H9 (cell line): Measurements from ENCODE around the gene FAS. TPM values are rescaled to one million over a fixed set of nuclear protein-coding genes. Genes with fewer than 3 reads are reported as not detected.

Experiments used
- DNase-seq: peaks from one replicate; pipeline ENCODE4 v3.0.0-alpha.2; 2017
- H2AFZ ChIP-seq: one replicate; pipeline ENCODE4 v1.6.1; 2013; ENCODE audit warnings: mild to moderate bottlenecking, low read length, control low read depth, moderate library complexity
- H2AK5ac ChIP-seq: 2 replicates; pipeline ENCODE4 v1.6.1; 2013; ENCODE audit warnings: low read length, control low read depth, mixed read lengths; ENCODE audit not compliant: insufficient read length
- H2BK120ac ChIP-seq: one replicate; pipeline ENCODE4 v1.6.1; 2013; ENCODE audit warnings: low read depth, mild to moderate bottlenecking, low read length, control low read depth, inconsistent platforms; ENCODE audit not compliant: poor library complexity, severe bottlenecking
- H2BK12ac ChIP-seq: 2 replicates; pipeline ENCODE4 v1.6.1; 2013; ENCODE audit warnings: low read length, control low read depth, mixed read lengths, low read depth; ENCODE audit not compliant: insufficient read length
- H2BK15ac ChIP-seq: 2 replicates; pipeline ENCODE4 v1.6.1; 2013; ENCODE audit warnings: low read depth, low read length, control low read depth
- H2BK20ac ChIP-seq: one replicate; pipeline ENCODE4 v1.6.1; 2013; ENCODE audit warnings: low read depth, mild to moderate bottlenecking, low read length, control low read depth, inconsistent platforms; ENCODE audit not compliant: poor library complexity, severe bottlenecking
- H2BK5ac ChIP-seq: 2 replicates; pipeline ENCODE4 v1.6.1; 2013; ENCODE audit warnings: low read length, control low read depth, mixed read lengths; ENCODE audit not compliant: insufficient read length
- H3K14ac ChIP-seq: 2 replicates; pipeline ENCODE4 v1.6.1; 2013; ENCODE audit warnings: low read length, control low read depth; ENCODE audit not compliant: insufficient read depth
- H3K18ac ChIP-seq: 2 replicates; pipeline ENCODE4 v1.6.1; 2013; ENCODE audit warnings: low read depth, mild to moderate bottlenecking, mixed read lengths, low read length, control low read depth; ENCODE audit not compliant: insufficient read length
- H3K23ac ChIP-seq: 2 replicates; pipeline ENCODE4 v1.6.1; 2013; ENCODE audit warnings: low read length, control low read depth, mixed read lengths, low read depth; ENCODE audit not compliant: insufficient read length
- H3K23me2 ChIP-seq: 2 replicates; pipeline ENCODE4 v1.6.1; 2013; ENCODE audit warnings: low read depth, mild to moderate bottlenecking, mixed read lengths, low read length, control low read depth; ENCODE audit not compliant: insufficient read length, poor library complexity, severe bottlenecking
- H3K27ac ChIP-seq: 2 replicates; pipeline ENCODE4 v1.5.1; 2013; ENCODE audit warnings: low read length, control low read depth, mixed read lengths, low read depth; ENCODE audit not compliant: insufficient read length
- H3K27me3 ChIP-seq: 2 replicates; pipeline ENCODE4 v1.6.1; 2013; ENCODE audit warnings: low read length, control low read depth, inconsistent platforms; ENCODE audit not compliant: insufficient read depth
- H3K4ac ChIP-seq: 2 replicates; pipeline ENCODE4 v1.6.1; 2013; ENCODE audit warnings: low read depth, mild to moderate bottlenecking, control low read depth, inconsistent platforms, low read length, moderate library complexity
- H3K4me1 ChIP-seq: 2 replicates; pipeline ENCODE4 v1.6.1; 2013; ENCODE audit warnings: low read length, control low read depth, inconsistent platforms; ENCODE audit not compliant: insufficient read depth
- H3K4me2 ChIP-seq: 2 replicates; pipeline ENCODE4 v1.6.1; 2013; ENCODE audit warnings: low read length, control low read depth, mixed read lengths; ENCODE audit not compliant: insufficient read length, insufficient read depth
- H3K56ac ChIP-seq: 2 replicates; pipeline ENCODE4 v1.6.1; 2013; ENCODE audit warnings: low read depth, mild to moderate bottlenecking, mixed read lengths, low read length, control low read depth; ENCODE audit not compliant: insufficient read length
- H3K79me1 ChIP-seq: 2 replicates; pipeline ENCODE4 v1.6.1; 2013; ENCODE audit warnings: low read depth, mild to moderate bottlenecking, moderate library complexity, low read length, control low read depth, inconsistent platforms; ENCODE audit not compliant: insufficient read depth, poor library complexity, severe bottlenecking
- H3K79me2 ChIP-seq: 2 replicates; pipeline ENCODE4 v1.6.1; 2013; ENCODE audit warnings: low read length, control low read depth, inconsistent platforms; ENCODE audit not compliant: insufficient read depth
- H3K9ac ChIP-seq: 2 replicates; pipeline ENCODE4 v1.6.1; 2013; ENCODE audit warnings: low read length, control low read depth, mixed read lengths; ENCODE audit not compliant: insufficient read length; ENCODE audit errors: extremely low read depth
- H3K9me3 ChIP-seq: one replicate; pipeline ENCODE4 v1.6.1; 2013; ENCODE audit warnings: low read depth, low read length, inconsistent platforms; ENCODE audit not compliant: control insufficient read depth
- H3T11ph ChIP-seq: one replicate; pipeline ENCODE4 v1.6.1; 2013; ENCODE audit warnings: mild to moderate bottlenecking, low read length, control low read depth, inconsistent platforms
- H4K20me1 ChIP-seq: one replicate; pipeline ENCODE4 v1.6.1; 2013; ENCODE audit not compliant: control insufficient read depth, insufficient read length, insufficient read depth
- H4K5ac ChIP-seq: 2 replicates; pipeline ENCODE4 v1.6.1; 2013; ENCODE audit warnings: low read depth, mild to moderate bottlenecking, mixed read lengths, low read length, control low read depth; ENCODE audit not compliant: insufficient read length
- H4K8ac ChIP-seq: replicated peaks from 2 replicates; pipeline ENCODE4 v1.6.1; 2013; ENCODE audit warnings: low read length, control low read depth, mixed read lengths, low read depth; ENCODE audit not compliant: insufficient read length
- H4K91ac ChIP-seq: 2 replicates; pipeline ENCODE4 v1.6.1; 2013; ENCODE audit warnings: low read depth, mild to moderate bottlenecking, moderate library complexity, mixed read lengths, low read length, control low read depth; ENCODE audit not compliant: insufficient read length
- H3K27ac Mint-ChIP-seq, 3 experiments: 2 replicates in 2 of 3; 3 replicates in 1 of 3; pipeline ENCODE4 v1.8.0; 2020 to 2021; ENCODE audit warnings: mixed read lengths in 3 of 3, mild to moderate bottlenecking in 1 of 3, moderate library complexity in 1 of 3
- H3K27me3 Mint-ChIP-seq: 2 replicates; pipeline ENCODE4 v1.8.0; 2021; ENCODE audit warnings: low read depth, mild to moderate bottlenecking, moderate library complexity, mixed read lengths
- H3K36me3 Mint-ChIP-seq, 3 experiments: 2 replicates in 2 of 3; 3 replicates in 1 of 3; pipeline ENCODE4 v1.8.0; 2020 to 2021; ENCODE audit warnings: low read depth in 3 of 3, mixed read lengths in 3 of 3; ENCODE audit not compliant: insufficient read depth in 1 of 3
- H3K4me1 Mint-ChIP-seq, 2 experiments: 2 replicates each; pipeline ENCODE4 v1.8.0; 2020; ENCODE audit warnings: mixed read lengths in 2 of 2
- H3K4me3 Mint-ChIP-seq, 2 experiments: 2 replicates in 1 of 2; 3 replicates in 1 of 2; pipeline ENCODE4 v1.8.0; 2020 to 2021; ENCODE audit warnings: mild to moderate bottlenecking in 2 of 2, mixed read lengths in 2 of 2, moderate library complexity in 1 of 2
- H3K9me3 Mint-ChIP-seq, 2 experiments: 2 replicates in 1 of 2; 3 replicates in 1 of 2; pipeline ENCODE4 v1.8.0; 2020; ENCODE audit warnings: mild to moderate bottlenecking in 2 of 2, mixed read lengths in 2 of 2, moderate library complexity in 1 of 2
- CTCF ChIP-seq: fragments of 200-600 bp; sonication (generic); conservative IDR thresholded peaks from 3 replicates; pipeline ENCODE4 v1.8.0; 2021; ENCODE audit warnings: antibody characterized with exemption, mild to moderate bottlenecking
- WGBS: extraction: QIAGEN DNeasy Blood & Tissue Kit; methylation state at CpG from one replicate; pipeline ENCODE4 v1.1.7; 2013; ENCODE audit warnings: missing lambda C conversion rate, low lambda C conversion rate, mixed read lengths; ENCODE audit not compliant: insufficient read length; ENCODE audit errors: extremely low coverage; 5-methylcytosine and 5-hydroxymethylcytosine counted together
- total RNA-seq: library from RNA; stranded (reverse); gene quantifications from 2 replicates; pipeline ENCODE4 v1.2.1, GENCODE V29; 2021

FAS gene
- total RNA-seq, 1 experiment from 2014 or later: 3.0 TPM

- Histone ChIP-seq H3K79me1 (no peaks in the 10 kb centered on the region), H3K23me2 (peaks cover 18% of the 10 kb centered on the region), H3K4ac (no peak overlapping the region), H3K27me3 (no peaks in the 10 kb centered on the region; the same call in 1 of the 2 replicates), H4K8ac (no peak overlapping the region), H3K23ac (no peak overlapping the region), H3K4me1 (no peaks in the 10 kb centered on the region), H2BK120ac (no peak overlapping the region), H3K79me2 (no peaks in the 10 kb centered on the region), H3K27ac (no peak overlapping the region), H2BK5ac (no peak overlapping the region), H2BK20ac (no peak overlapping the region), H3K9me3 (no peaks in the 10 kb centered on the region), H3T11ph (no peak overlapping the region), H2BK12ac (no peak overlapping the region), H3K14ac (no peak overlapping the region), H4K5ac (no peak overlapping the region), H3K56ac (no peak overlapping the region), H4K20me1 (no peaks in the 10 kb centered on the region), H2BK15ac (no peak overlapping the region), H3K4me2 (no peak overlapping the region), H3K9ac (no peak overlapping the region), H3K18ac (no peak overlapping the region), H2AK5ac (no peak overlapping the region), H2AFZ (no peak overlapping the region), H4K91ac (no peak overlapping the region)
- Mint-ChIP-seq H3K4me1 (peaks cover 22 to 24% of the 10 kb centered on the region in 2 experiments), H3K36me3 (no peaks in the 10 kb centered on the region; a peak in 1 of 7 replicates), H3K9me3 (0 out of 5 replicates have a peak, but pooled peaks cover 0 to 2% of the 10 kb centered on the region in 2 experiments), H3K4me3 (no peak overlapping the region), H3K27me3 (peaks cover 41% of the 10 kb centered on the region), H3K27ac (no peak overlapping the region)
- DNase-seq: no peak
- TF ChIP-seq CTCF: no peak
- no CpG with 5 or more reads among the region's 2 CpGs for WGBS
These were observed 2.8 kb upstream of the FAS start for GRCh38 chr10:88987840-88988239.
